Endodermal cell (in vitro differentiated cells): ENCODE measurements around the gene FDPS. TPM values are rescaled to one million over a fixed set of nuclear protein-coding genes. Genes with fewer than 3 reads are reported as not detected.

Experiments used
- DNase-seq: peaks from one replicate; pipeline ENCODE4 v3.0.0-alpha.2; 2017
- H3K27ac ChIP-seq: 2 replicates; pipeline ENCODE4 v1.5.1; 2013; ENCODE audit warnings: mild to moderate bottlenecking, low read depth, low read length, moderate library complexity
- H3K27me3 ChIP-seq: 2 replicates; pipeline ENCODE4 v1.6.1; 2013; ENCODE audit warnings: mild to moderate bottlenecking, low read length, moderate library complexity; ENCODE audit not compliant: insufficient read depth, control insufficient read depth, poor library complexity, severe bottlenecking
- H3K36me3 ChIP-seq: 2 replicates; pipeline ENCODE4 v1.7.0; 2013; ENCODE audit warnings: mild to moderate bottlenecking, low read length, moderate library complexity; ENCODE audit not compliant: control insufficient read depth, insufficient read depth
- H3K4me1 ChIP-seq: one replicate; pipeline ENCODE4 v1.7.0; 2013; ENCODE audit warnings: low read length; ENCODE audit not compliant: control insufficient read depth, insufficient read depth
- H3K4me3 ChIP-seq: 2 replicates; pipeline ENCODE4 v1.5.1; 2013; ENCODE audit warnings: mild to moderate bottlenecking, low read length, moderate library complexity
- H3K9ac ChIP-seq: 2 replicates; pipeline ENCODE4 v1.6.1; 2013; ENCODE audit warnings: mild to moderate bottlenecking, low read length, moderate library complexity; ENCODE audit not compliant: poor library complexity, severe bottlenecking; ENCODE audit errors: extremely low read depth
- H3K9me3 ChIP-seq: 2 replicates; pipeline ENCODE4 v1.6.1; 2013; ENCODE audit warnings: mild to moderate bottlenecking, low read length, moderate library complexity; ENCODE audit not compliant: control insufficient read depth
- H3K27ac Mint-ChIP-seq: 2 replicates; pipeline ENCODE4 v1.8.0; 2020; ENCODE audit warnings: mixed read lengths
- H3K27me3 Mint-ChIP-seq: 2 replicates; pipeline ENCODE4 v1.8.0; 2021; ENCODE audit warnings: mild to moderate bottlenecking, mixed read lengths; ENCODE audit not compliant: insufficient read depth
- H3K36me3 Mint-ChIP-seq: 2 replicates; pipeline ENCODE4 v1.8.0; 2020; ENCODE audit warnings: low read depth, mixed read lengths
- H3K4me1 Mint-ChIP-seq: 2 replicates; pipeline ENCODE4 v1.8.0; 2020; ENCODE audit warnings: mixed read lengths
- H3K4me3 Mint-ChIP-seq: 2 replicates; pipeline ENCODE4 v1.8.0; 2020; ENCODE audit warnings: mild to moderate bottlenecking, moderate library complexity, mixed read lengths
- H3K9me3 Mint-ChIP-seq: 2 replicates; pipeline ENCODE4 v1.8.0; 2020; ENCODE audit warnings: mild to moderate bottlenecking, mixed read lengths
- CTCF ChIP-seq: fragments of 200-600 bp; sonication (generic); conservative IDR thresholded peaks from 2 replicates; pipeline ENCODE4 v1.5.0; 2021; ENCODE audit warnings: antibody characterized with exemption, mild to moderate bottlenecking
- WGBS, 2 experiments: methylation state at CpG; one replicate each; pipeline versions ENCODE4 v1.1.5 to v1.1.7; 2013; ENCODE audit warnings: missing lambda C conversion rate in 2 of 2, mixed read lengths in 1 of 2; ENCODE audit not compliant: insufficient coverage in 1 of 2, insufficient read length in 1 of 2; 5-methylcytosine and 5-hydroxymethylcytosine counted together
- total RNA-seq, 2 donors: library from RNA; stranded (reverse); fragmentation: NEBNext Ultra II Directional in 1 of 2; extraction: Animal tissue kit (Norgen Biotek cat#: 25700) in 1 of 2; gene quantifications; 2 replicates in 1 of 2; 3 replicates in 1 of 2; pipeline ENCODE4 v1.2.1, GENCODE V29; 2021

Gene FDPS
- total RNA-seq, 2 donors from 2014 or later = 247 to 250 TPM

GRCh38 chr1:155295942-155296267, 12.8 kb upstream of the FDPS start:
- Histone ChIP-seq H3K9ac (no peak overlapping the region), H3K27ac (no peak overlapping the region), H3K4me3 (no peak overlapping the region), H3K27me3 (peaks cover 43% of the 10 kb centered on the region), H3K9me3 (no peaks in the 10 kb centered on the region), H3K4me1 (no peaks in the 10 kb centered on the region), H3K36me3 (no peaks in the 10 kb centered on the region)
- Mint-ChIP-seq H3K36me3 (no peaks in the 10 kb centered on the region), H3K9me3 (no peaks in the 10 kb centered on the region), H3K27ac (no peak overlapping the region), H3K4me1 (peaks cover 8% of the 10 kb centered on the region), H3K4me3 (peak overlapping the region; percentile 49), H3K27me3 (peaks cover 50% of the 10 kb centered on the region)
- no peak for DNase-seq
- 88 to 100% methylated on average over 5 to 7 of the region's 7 CpGs for WGBS, 2 experiments
- no peak for TF ChIP-seq CTCF

- H3K27me3 ChIP-seq = peaks cover 43% of the 10 kb centered on the region
- WGBS, 2 experiments = 94% methylated on average over 3 of the region's 3 CpGs
- no peak overlapping the region for H3K4me3 Mint-ChIP-seq
Measured at GRCh38 chr1:155296661-155297060, 12.0 kb upstream of the FDPS start.

GRCh38 chr1:155297384-155297783, 11.3 kb upstream of the FDPS start:
- H3K27me3 ChIP-seq = peaks cover 42% of the 10 kb centered on the region
- Mint-ChIP-seq H3K4me1 (peaks cover 12% of the 10 kb centered on the region), H3K4me3 (no peak overlapping the region), H3K27ac (no peak overlapping the region), H3K36me3 (no peaks in the 10 kb centered on the region), H3K27me3 (peaks cover 44% of the 10 kb centered on the region), H3K9me3 (no peaks in the 10 kb centered on the region)
- no peaks in the 10 kb centered on the region for H3K4me1 ChIP-seq
- no peak overlapping the region for H3K9ac ChIP-seq
- H3K9me3 ChIP-seq = no peaks in the 10 kb centered on the region
- DNase-seq = no peak
- H3K4me3 ChIP-seq = no peak overlapping the region
- WGBS, 2 experiments = 84 to 85% methylated on average over 6 to 7 of the region's 7 CpGs
- no peak for TF ChIP-seq CTCF
- no peaks in the 10 kb centered on the region for H3K36me3 ChIP-seq
- H3K27ac ChIP-seq = no peak overlapping the region

More at GRCh38 chr1:155296661-155297060, 12.0 kb upstream of the FDPS start:
- Histone ChIP-seq H3K9me3 (no peaks in the 10 kb centered on the region), H3K36me3 (no peaks in the 10 kb centered on the region), H3K4me1 (no peaks in the 10 kb centered on the region), H3K9ac (no peak overlapping the region), H3K4me3 (no peak overlapping the region), H3K27ac (no peak overlapping the region)
- Mint-ChIP-seq H3K27me3 (peaks cover 47% of the 10 kb centered on the region), H3K4me1 (peaks cover 11% of the 10 kb centered on the region), H3K27ac (no peak overlapping the region), H3K9me3 (no peaks in the 10 kb centered on the region), H3K36me3 (no peaks in the 10 kb centered on the region)
- no peak for DNase-seq
- TF ChIP-seq CTCF = no peak
